Lower lobe of right lung (tissue), 2 donors: Measurements from ENCODE around the gene PJA1. TPM values are rescaled to one million over a fixed set of nuclear protein-coding genes. Genes with fewer than 3 reads are reported as not detected.

Experiments used
- ATAC-seq, 2 donors: fragments of 200-7000 bp; cut with Tn5 transposase; one replicate each; pipeline ENCODE4 v1.9.1; 2020 to 2022; ENCODE audit warnings: mild to moderate bottlenecking in 2 of 2, moderate library complexity in 2 of 2
- DNase-seq: peaks from one replicate; pipeline ENCODE4 v3.0.0-alpha.2; 2020
- H3K27ac ChIP-seq: fragments of 200-600 bp; one replicate; pipeline ENCODE4 v1.8.0; 2022
- H3K27me3 ChIP-seq: fragments of 200-600 bp; one replicate; pipeline ENCODE4 v1.8.0; 2022; ENCODE audit warnings: low read depth
- H3K36me3 ChIP-seq: fragments of 200-600 bp; one replicate; pipeline ENCODE4 v1.8.0; 2022; ENCODE audit warnings: mild to moderate bottlenecking
- H3K4me1 ChIP-seq: fragments of 200-600 bp; one replicate; pipeline ENCODE4 v1.8.0; 2022
- H3K4me3 ChIP-seq: fragments of 200-600 bp; one replicate; pipeline ENCODE4 v1.8.0; 2022; ENCODE audit warnings: mild to moderate bottlenecking
- H3K9me3 ChIP-seq: fragments of 200-600 bp; one replicate; pipeline ENCODE4 v1.8.0; 2022
- intact Hi-C: fragments of 100-400 bp; cut with DNase I; formaldehyde crosslinking; loops from one replicate; pipeline ENCODE4 v1.11.0; 2022
- total RNA-seq: library from RNA; stranded (reverse); fragmentation: NEBNext Ultra II Directional; extraction: Animal tissue kit (Norgen Biotek cat#: 25700); gene quantifications from one replicate; pipeline ENCODE4 v1.2.1, GENCODE V29; 2021
- TF ChIP-seq, protein P1 (sequence below): fragments of 200-600 bp; IDR thresholded peaks from one replicate; pipeline ENCODE4 v1.8.0; 2022; ENCODE audit warnings: antibody characterized with exemption, mild to moderate bottlenecking
- donor health status: DM: no; HTN: yes; CAD: no; lungs with severe emphysema.

PJA1 gene
- total RNA-seq, 1 donor from 2014 or later: 21.9 TPM

DNA sequence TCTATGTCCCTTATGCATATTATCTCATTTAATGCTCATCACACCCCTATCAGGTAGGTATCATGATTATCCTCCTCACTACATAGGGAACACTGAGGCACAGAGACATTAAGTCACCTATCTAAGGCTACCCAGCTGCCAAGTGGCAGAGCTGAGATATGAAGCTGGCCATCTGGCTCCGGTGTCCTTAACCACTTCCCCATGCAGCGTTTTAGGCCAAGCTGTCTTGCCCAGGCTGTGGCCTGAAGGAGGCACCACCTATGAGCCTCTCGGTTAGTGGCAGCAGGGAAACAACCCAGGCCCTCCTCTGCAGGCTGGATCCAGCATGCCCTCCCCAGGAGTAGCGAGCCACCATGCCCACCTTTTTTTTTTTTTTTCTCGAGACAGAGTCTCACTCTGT is 16.3 kb downstream of the PJA1 start:
- intact Hi-C loops: no loop called here
- Histone ChIP-seq H3K27me3 (no peaks in the 10 kb centered on the region), H3K4me3 (no peak overlapping the region), H3K36me3 (no peaks in the 10 kb centered on the region), H3K9me3 (no peaks in the 10 kb centered on the region), H3K4me1 (no peaks in the 10 kb centered on the region), H3K27ac (no peak overlapping the region)
- TF ChIP-seq, protein P1, sequence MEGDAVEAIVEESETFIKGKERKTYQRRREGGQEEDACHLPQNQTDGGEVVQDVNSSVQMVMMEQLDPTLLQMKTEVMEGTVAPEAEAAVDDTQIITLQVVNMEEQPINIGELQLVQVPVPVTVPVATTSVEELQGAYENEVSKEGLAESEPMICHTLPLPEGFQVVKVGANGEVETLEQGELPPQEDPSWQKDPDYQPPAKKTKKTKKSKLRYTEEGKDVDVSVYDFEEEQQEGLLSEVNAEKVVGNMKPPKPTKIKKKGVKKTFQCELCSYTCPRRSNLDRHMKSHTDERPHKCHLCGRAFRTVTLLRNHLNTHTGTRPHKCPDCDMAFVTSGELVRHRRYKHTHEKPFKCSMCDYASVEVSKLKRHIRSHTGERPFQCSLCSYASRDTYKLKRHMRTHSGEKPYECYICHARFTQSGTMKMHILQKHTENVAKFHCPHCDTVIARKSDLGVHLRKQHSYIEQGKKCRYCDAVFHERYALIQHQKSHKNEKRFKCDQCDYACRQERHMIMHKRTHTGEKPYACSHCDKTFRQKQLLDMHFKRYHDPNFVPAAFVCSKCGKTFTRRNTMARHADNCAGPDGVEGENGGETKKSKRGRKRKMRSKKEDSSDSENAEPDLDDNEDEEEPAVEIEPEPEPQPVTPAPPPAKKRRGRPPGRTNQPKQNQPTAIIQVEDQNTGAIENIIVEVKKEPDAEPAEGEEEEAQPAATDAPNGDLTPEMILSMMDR: no peak
- ATAC-seq (no peak), DNase-seq (no peak)

DNA sequence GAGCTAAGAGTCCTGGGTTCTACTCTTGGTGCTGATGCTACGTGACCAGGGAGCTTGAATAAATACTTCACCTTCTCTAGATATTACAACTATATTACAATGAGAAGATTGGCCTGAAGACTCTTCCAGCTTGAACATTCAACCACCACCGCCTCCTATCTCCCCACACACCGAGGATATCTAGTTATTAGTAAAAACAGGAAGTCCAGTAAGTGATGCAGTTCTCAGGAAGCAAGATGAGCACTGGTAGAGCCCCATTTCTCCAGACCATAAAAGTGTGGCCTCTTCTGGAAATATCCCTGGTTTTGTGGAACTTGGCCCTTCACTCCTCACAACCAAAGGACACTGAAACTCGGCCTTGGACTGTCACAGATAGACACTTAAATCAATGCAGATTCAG is 18.5 kb downstream of the PJA1 start:
- no peaks in the 10 kb centered on the region for H3K27me3 ChIP-seq
- no peak overlapping the region for H3K4me3 ChIP-seq
- no peaks in the 10 kb centered on the region for H3K36me3 ChIP-seq
- TF ChIP-seq, protein P1: no peak
- no peaks in the 10 kb centered on the region for H3K4me1 ChIP-seq
- H3K27ac ChIP-seq: no peak overlapping the region
- intact Hi-C loops: no loop called here
- H3K9me3 ChIP-seq: no peaks in the 10 kb centered on the region
- ATAC-seq: no peak
- DNase-seq: no peak

DNA sequence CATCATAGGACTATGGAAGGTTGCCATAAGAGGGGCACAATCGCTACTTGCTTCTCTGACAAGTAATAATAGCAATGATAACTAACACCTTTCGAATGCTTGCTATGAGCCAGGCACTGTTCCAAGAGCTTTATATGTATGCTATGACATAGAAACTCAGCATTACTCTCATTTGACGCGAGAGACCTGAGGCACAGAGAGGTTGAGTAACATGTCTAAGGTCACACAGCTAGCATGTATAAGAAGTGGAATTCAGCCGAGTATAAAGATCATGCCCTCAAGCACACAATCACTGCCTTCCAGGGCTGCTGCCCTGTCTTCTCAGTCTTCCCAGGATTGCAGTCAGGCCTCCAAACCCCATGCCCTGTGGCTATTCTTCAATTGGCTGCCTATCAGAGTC is 19.5 kb downstream of the PJA1 start:
- no peak overlapping the region for H3K4me3 ChIP-seq
- intact Hi-C loops: no loop called here
- ATAC-seq (no peak), DNase-seq (no peak)
- TF ChIP-seq, protein P1: no peak
- H3K36me3 ChIP-seq: no peaks in the 10 kb centered on the region
- H3K27me3 ChIP-seq: no peaks in the 10 kb centered on the region
- no peaks in the 10 kb centered on the region for H3K9me3 ChIP-seq
- H3K4me1 ChIP-seq: no peaks in the 10 kb centered on the region
- no peak overlapping the region for H3K27ac ChIP-seq

DNA sequence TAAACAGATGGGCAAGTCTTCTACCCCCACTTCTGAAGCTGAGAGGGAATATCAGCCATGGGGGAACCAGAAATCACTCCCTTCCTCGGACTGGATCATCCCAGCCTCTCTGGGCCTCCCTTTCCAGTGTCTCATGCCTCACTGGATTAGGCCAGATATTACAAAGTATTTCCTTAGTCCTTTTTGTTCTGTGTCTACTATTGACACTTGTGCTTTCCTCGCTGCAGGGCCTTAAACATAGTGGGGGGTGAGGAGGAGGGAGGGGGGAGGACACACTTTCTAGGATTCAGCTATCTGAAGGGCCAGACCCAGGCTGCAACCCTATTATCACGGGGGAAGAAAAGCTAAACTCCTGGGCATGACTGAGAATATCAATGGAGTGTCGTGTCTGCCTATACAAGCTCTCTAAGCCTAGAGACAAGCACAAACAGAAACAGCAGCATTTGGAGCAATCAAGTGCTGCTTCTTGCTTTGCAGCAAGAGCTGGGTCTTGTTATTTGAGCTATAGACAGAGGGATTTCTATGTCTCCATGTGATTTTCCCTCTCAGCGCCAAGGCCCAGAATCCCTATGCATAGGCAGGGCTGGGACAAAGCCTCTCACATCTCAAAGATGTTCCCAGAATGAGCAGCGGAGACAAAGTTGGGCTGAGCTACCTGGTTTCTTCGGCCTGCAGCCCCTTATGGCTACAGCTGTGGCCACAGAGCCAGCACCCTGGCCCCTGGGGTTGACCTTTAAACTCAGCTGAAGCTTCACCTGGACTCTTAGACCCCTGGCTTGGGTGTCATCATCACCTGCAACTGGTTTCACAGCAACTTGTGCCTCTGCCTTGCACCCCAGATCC is 20.2 kb downstream of the PJA1 start:
- H3K27ac ChIP-seq: no peak overlapping the region
- no peaks in the 10 kb centered on the region for H3K27me3 ChIP-seq
- TF ChIP-seq, protein P1: no peak
- H3K4me1 ChIP-seq: no peaks in the 10 kb centered on the region
- intact Hi-C loops: no loop called here
- H3K9me3 ChIP-seq: no peaks in the 10 kb centered on the region
- ATAC-seq (no peak), DNase-seq (no peak)
- H3K36me3 ChIP-seq: no peaks in the 10 kb centered on the region
- H3K4me3 ChIP-seq: no peak overlapping the region

DNA sequence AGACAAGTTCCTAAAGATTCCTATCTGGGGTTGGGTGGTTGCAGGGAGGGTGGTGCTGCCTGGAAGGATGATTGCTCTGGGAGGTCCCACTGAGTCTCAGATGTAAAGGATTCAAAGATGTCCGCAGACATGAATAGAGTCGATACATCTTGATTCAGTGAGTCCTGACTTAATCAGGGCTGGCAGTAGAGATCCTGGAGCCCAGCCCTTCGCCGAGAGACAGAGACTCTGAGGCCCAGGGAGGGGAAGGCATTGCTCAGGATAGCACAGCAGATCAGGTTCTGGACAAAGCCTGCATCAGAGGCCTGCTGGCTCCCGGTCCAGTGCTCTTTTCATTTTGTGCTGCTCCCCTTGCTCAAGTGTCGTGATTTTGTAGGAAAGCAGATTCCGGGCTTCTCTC is 21.7 kb downstream of the PJA1 start:
- Histone ChIP-seq H3K36me3 (no peaks in the 10 kb centered on the region), H3K4me3 (no peak overlapping the region), H3K4me1 (no peaks in the 10 kb centered on the region), H3K27me3 (no peaks in the 10 kb centered on the region), H3K27ac (no peak overlapping the region), H3K9me3 (no peaks in the 10 kb centered on the region)
- TF ChIP-seq, protein P1: no peak
- DNase-seq (no peak), ATAC-seq (no peak)
- intact Hi-C loops: no loop called here
